Measurements from ENCODE around the gene ECI1.
"Not testable (repeated sequence)": the region's sequence is repeated elsewhere in the genome, so short reads cannot be mapped to it uniquely, and the experiment has no call there.

ECI1 gene

GRCh38 chr16:2205967-2206313, 45.4 kb downstream of the ECI1 start:
- H3K4me3 ChIP-seq (ENCODE audit: control insufficient read depth, low read depth, low read length) = peak overlapping the region; percentile 84
- TF ChIP-seq CTCF (conservative IDR thresholded peaks at IDR 0.05; ENCODE audit: control insufficient read depth, insufficient read depth, low read depth, low read length) = no peak
- DNase-seq (ENCODE audit: low read depth) = no peak

- DNase-seq (ENCODE audit: low read depth) = peak; percentile 81
- no peak for TF ChIP-seq CTCF (conservative IDR thresholded peaks at IDR 0.05; ENCODE audit: control insufficient read depth, insufficient read depth, low read depth, low read length)
- peak within 1 kb of the TSS; percentile 84 for H3K4me3 ChIP-seq (ENCODE audit: control insufficient read depth, low read depth, low read length)
Measured at GRCh38 chr16:2205104-2205966, 46.1 kb downstream of the ECI1 start, which contains the start of gene MLST8. Gene MLST8, plus strand, starts transcription at chr16:2205454. Its CDS starts 632 bp downstream, at chr16:2206086.

- DNase-seq (ENCODE audit: low read depth) = no peak
- TF ChIP-seq CTCF (conservative IDR thresholded peaks at IDR 0.05; ENCODE audit: control insufficient read depth, insufficient read depth, low read depth, low read length) = no peak
- peak overlapping the region; percentile 84 for H3K4me3 ChIP-seq (ENCODE audit: control insufficient read depth, low read depth, low read length)
Measured at GRCh38 chr16:2204416-2205103, 46.8 kb downstream of the ECI1 start.

GRCh38 chr16:2203119-2203688, 48.2 kb downstream of the ECI1 start:
- not testable (repeated sequence) for H3K4me3 ChIP-seq (ENCODE audit: control insufficient read depth, low read depth, low read length); DNase-seq (ENCODE audit: low read depth)

- TF ChIP-seq CTCF (conservative IDR thresholded peaks at IDR 0.05; ENCODE audit: control insufficient read depth, insufficient read depth, low read depth, low read length) = no peak
- H3K4me3 ChIP-seq (ENCODE audit: control insufficient read depth, low read depth, low read length) = no peak overlapping the region
Measured at GRCh38 chr16:2200313-2200712, 51.1 kb downstream of the ECI1 start.

GRCh38 chr16:2199621-2200139, 51.7 kb downstream of the ECI1 start:
- H3K4me3 ChIP-seq (ENCODE audit: control insufficient read depth, low read depth, low read length) = no peak overlapping the region
- no peak for TF ChIP-seq CTCF (conservative IDR thresholded peaks at IDR 0.05; ENCODE audit: control insufficient read depth, insufficient read depth, low read depth, low read length)
- no peak for DNase-seq (ENCODE audit: low read depth)

More at GRCh38 chr16:2200313-2200712, 51.1 kb downstream of the ECI1 start:
- DNase-seq (ENCODE audit: low read depth) = no peak

GRCh38 chr16:2199095-2199494, 52.3 kb downstream of the ECI1 start:
- DNase-seq (ENCODE audit: low read depth) = no peak
- no peak overlapping the region for H3K4me3 ChIP-seq (ENCODE audit: control insufficient read depth, low read depth, low read length)
- TF ChIP-seq CTCF (conservative IDR thresholded peaks at IDR 0.05; ENCODE audit: control insufficient read depth, insufficient read depth, low read depth, low read length) = no peak
